HepG2 (cell line): Measurements from ENCODE around the gene DBNDD1. TPM values are rescaled to one million over a fixed set of nuclear protein-coding genes. Genes with fewer than 3 reads are reported as not detected.
"Not testable (repeated sequence)": the region's sequence is repeated elsewhere in the genome, so short reads cannot be mapped to it uniquely, and the experiment has no call there.

Experiments used
- CREB1 ChIP-seq, 2 experiments: fragments of 450-650 bp in 1 of 2; IDR thresholded peaks; 2 replicates each; pipeline ENCODE4 v1.6.1; 2016 to 2017; ENCODE audit warnings: control low read depth in 1 of 2, mild to moderate bottlenecking in 1 of 2, missing compliant biosample characterization in 1 of 2, missing genetic modification characterization in 1 of 2
- FOSL1 ChIP-seq: sonication (generic); formaldehyde crosslinking; IDR thresholded peaks from 2 replicates; pipeline ENCODE4 v1.9.0; 2021; ENCODE audit warnings: missing genetic modification reagents, borderline replicate concordance
- JUN ChIP-seq: sonication (generic); formaldehyde crosslinking; IDR thresholded peaks from 2 replicates; pipeline ENCODE4 v1.4.0; 2020; ENCODE audit warnings: mild to moderate bottlenecking, missing genetic modification reagents
- PHF8 ChIP-seq: sonication (generic); formaldehyde crosslinking; IDR thresholded peaks from 2 replicates; pipeline ENCODE4 v1.5.0; 2020; ENCODE audit warnings: missing genetic modification reagents
- POGZ ChIP-seq: sonication (generic); formaldehyde crosslinking; IDR thresholded peaks from 2 replicates; pipeline ENCODE4 v1.4.0; 2020; ENCODE audit warnings: mild to moderate bottlenecking, missing genetic modification reagents
- RFX5 ChIP-seq: IDR thresholded peaks from 2 replicates; pipeline ENCODE4 v1.6.1; 2011; ENCODE audit warnings: low read depth, low read length, improper control_type of control experiment
- ZNF350 ChIP-seq: sonication (generic); formaldehyde crosslinking; IDR thresholded peaks from 2 replicates; pipeline ENCODE4 v1.4.0; 2020; ENCODE audit warnings: mild to moderate bottlenecking, low read depth, missing genetic modification reagents, borderline replicate concordance
- ZNF460 ChIP-seq: sonication (generic); formaldehyde crosslinking; IDR thresholded peaks from 2 replicates; pipeline ENCODE4 v1.5.1; 2020; ENCODE audit warnings: missing genetic modification reagents, mild to moderate bottlenecking, borderline replicate concordance
- polyA plus RNA-seq, 8 experiments: library from polyadenylated mRNA; depleted of rRNA in 3 of 8; stranded (reverse) in 7 of 8; unstranded in 1 of 8; fragments of >200 nt; fragmentation: Illumina TruSeq in 4 of 8; extraction: Trizol in 4 of 8; gene quantifications; 2 replicates each; pipeline versions ENCODE4 v1.2.1 to v1.2.3, GENCODE V29; 2011 to 2016; ENCODE audit warnings: low read depth in 4 of 8, missing spikeins in 1 of 8, mixed read lengths in 1 of 8; ENCODE audit not compliant: insufficient read depth in 1 of 8
- total RNA-seq, 5 experiments: library from RNA; depleted of rRNA; stranded (reverse); fragments of >200 nt; fragmentation: Illumina TruSeq; extraction: Trizol; gene quantifications; 2 replicates each; pipeline ENCODE4 v1.2.3, GENCODE V29; 2016; ENCODE audit warnings: low read depth in 1 of 5
- TF ChIP-seq, protein P1 (sequence below): sonication (generic); formaldehyde crosslinking; IDR thresholded peaks from 2 replicates; pipeline ENCODE4 v1.9.0; 2022; ENCODE audit warnings: missing genetic modification reagents, mild to moderate bottlenecking, borderline replicate concordance
- TF ChIP-seq, protein P2 (sequence below): sonication (generic); formaldehyde crosslinking; IDR thresholded peaks from 2 replicates; pipeline ENCODE4 v1.4.0; 2020; ENCODE audit warnings: low read depth, mild to moderate bottlenecking, missing genetic modification reagents
- TF ChIP-seq, protein P3 (sequence below): sonication (generic); formaldehyde crosslinking; IDR thresholded peaks from 2 replicates; pipeline ENCODE4 v1.4.0; 2020; ENCODE audit warnings: missing genetic modification reagents
- TF ChIP-seq, protein P4 (sequence below): sonication (generic); formaldehyde crosslinking; IDR thresholded peaks from 2 replicates; pipeline ENCODE4 v1.9.0; 2021; ENCODE audit warnings: missing genetic modification reagents, mild to moderate bottlenecking, borderline replicate concordance
- TF ChIP-seq, protein P5 (sequence below): sonication (generic); formaldehyde crosslinking; IDR thresholded peaks from 2 replicates; pipeline ENCODE4 v1.5.0; 2020; ENCODE audit warnings: mild to moderate bottlenecking, missing genetic modification reagents
- TF ChIP-seq, protein P6 (sequence below): sonication (generic); formaldehyde crosslinking; IDR thresholded peaks from 2 replicates; pipeline ENCODE4 v1.5.1; 2020; ENCODE audit warnings: missing genetic modification reagents, mild to moderate bottlenecking, borderline replicate concordance
- TF ChIP-seq, protein P7 (sequence below): sonication (generic); formaldehyde crosslinking; IDR thresholded peaks from 2 replicates; pipeline ENCODE4 v1.5.0; 2020; ENCODE audit warnings: mild to moderate bottlenecking, missing genetic modification reagents

DBNDD1 gene
- total and polyA plus RNA-seq, 2 of the 13 experiments (the other 11 are each of a cell fraction or from before 2014, with no cell fraction given) = 17.0 to 40.4 TPM

DNA sequence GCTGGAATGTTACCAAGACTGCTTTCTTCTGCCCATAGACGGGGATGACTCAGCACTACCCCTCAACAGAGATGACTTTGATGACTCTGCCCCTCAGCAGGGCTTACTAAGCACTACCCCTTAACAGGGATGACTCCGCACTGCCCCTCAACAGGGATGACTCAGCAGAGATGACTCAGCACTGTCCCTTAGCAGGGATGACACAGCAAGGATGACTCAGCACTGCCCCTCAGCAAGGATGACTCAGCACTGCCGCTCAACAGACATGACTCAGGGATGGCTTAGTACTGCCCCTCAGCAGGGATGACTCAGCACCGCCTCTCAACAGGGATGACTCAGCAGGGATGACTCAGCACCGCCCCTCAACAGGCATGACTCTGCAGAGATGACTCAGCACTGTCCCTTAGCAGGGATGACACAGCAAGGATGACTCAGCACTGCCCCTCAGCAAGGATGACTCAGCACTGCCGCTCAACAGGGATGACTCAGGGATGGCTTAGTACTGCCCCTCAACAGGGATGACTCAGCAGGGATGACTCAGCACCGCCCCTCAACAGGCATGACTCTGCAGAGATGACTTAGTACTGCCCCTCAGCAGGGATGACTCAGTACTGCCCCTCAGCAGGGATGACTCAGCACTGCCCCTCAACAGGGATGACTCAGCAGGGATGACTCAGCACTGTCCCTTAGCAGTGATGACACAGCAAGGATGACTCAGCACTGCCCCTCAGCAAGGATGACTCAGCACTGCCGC lies 24.4 kb downstream of the DBNDD1 start (continued):
- TF ChIP-seq, protein P1, sequence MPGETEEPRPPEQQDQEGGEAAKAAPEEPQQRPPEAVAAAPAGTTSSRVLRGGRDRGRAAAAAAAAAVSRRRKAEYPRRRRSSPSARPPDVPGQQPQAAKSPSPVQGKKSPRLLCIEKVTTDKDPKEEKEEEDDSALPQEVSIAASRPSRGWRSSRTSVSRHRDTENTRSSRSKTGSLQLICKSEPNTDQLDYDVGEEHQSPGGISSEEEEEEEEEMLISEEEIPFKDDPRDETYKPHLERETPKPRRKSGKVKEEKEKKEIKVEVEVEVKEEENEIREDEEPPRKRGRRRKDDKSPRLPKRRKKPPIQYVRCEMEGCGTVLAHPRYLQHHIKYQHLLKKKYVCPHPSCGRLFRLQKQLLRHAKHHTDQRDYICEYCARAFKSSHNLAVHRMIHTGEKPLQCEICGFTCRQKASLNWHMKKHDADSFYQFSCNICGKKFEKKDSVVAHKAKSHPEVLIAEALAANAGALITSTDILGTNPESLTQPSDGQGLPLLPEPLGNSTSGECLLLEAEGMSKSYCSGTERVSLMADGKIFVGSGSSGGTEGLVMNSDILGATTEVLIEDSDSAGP (CRISPR knock-in tag) = peak; percentile 76
- TF ChIP-seq ZNF350 (peak; percentile 77), ZNF460 (peak; percentile 43; the same call in 1 of the 2 replicates), RFX5 (peak; percentile 63; the same call in 1 of the 2 replicates), CREB1 (IDR thresholded peaks at IDR 0.05) (peak; percentile 78), JUN (CRISPR knock-in tag) (peak; percentile 71; the same call in 1 of the 2 replicates), FOSL1 (CRISPR knock-in tag) (peak; percentile 30; the same call in 1 of the 2 replicates), POGZ (CRISPR knock-in tag) (peak; percentile 11), PHF8 (CRISPR knock-in tag) (0 out of 2 replicates have a peak, but pooled peaks have one; percentile 14)
- TF ChIP-seq, protein P2, sequence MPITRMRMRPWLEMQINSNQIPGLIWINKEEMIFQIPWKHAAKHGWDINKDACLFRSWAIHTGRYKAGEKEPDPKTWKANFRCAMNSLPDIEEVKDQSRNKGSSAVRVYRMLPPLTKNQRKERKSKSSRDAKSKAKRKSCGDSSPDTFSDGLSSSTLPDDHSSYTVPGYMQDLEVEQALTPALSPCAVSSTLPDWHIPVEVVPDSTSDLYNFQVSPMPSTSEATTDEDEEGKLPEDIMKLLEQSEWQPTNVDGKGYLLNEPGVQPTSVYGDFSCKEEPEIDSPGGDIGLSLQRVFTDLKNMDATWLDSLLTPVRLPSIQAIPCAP (CRISPR knock-in tag) = 0 out of 2 replicates have a peak, but pooled peaks have one; percentile 17
- TF ChIP-seq, protein P3, sequence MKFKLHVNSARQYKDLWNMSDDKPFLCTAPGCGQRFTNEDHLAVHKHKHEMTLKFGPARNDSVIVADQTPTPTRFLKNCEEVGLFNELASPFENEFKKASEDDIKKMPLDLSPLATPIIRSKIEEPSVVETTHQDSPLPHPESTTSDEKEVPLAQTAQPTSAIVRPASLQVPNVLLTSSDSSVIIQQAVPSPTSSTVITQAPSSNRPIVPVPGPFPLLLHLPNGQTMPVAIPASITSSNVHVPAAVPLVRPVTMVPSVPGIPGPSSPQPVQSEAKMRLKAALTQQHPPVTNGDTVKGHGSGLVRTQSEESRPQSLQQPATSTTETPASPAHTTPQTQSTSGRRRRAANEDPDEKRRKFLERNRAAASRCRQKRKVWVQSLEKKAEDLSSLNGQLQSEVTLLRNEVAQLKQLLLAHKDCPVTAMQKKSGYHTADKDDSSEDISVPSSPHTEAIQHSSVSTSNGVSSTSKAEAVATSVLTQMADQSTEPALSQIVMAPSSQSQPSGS (CRISPR knock-in tag) = 0 out of 2 replicates have a peak, but pooled peaks have one; percentile 17
- TF ChIP-seq CREB1 (CRISPR knock-in tag; IDR thresholded peaks at IDR 0.05) = not testable (repeated sequence)
- TF ChIP-seq, protein P4, sequence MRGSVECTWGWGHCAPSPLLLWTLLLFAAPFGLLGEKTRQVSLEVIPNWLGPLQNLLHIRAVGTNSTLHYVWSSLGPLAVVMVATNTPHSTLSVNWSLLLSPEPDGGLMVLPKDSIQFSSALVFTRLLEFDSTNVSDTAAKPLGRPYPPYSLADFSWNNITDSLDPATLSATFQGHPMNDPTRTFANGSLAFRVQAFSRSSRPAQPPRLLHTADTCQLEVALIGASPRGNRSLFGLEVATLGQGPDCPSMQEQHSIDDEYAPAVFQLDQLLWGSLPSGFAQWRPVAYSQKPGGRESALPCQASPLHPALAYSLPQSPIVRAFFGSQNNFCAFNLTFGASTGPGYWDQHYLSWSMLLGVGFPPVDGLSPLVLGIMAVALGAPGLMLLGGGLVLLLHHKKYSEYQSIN (CRISPR knock-in tag) = peak; percentile 79; the same call in 1 of the 2 replicates
- TF ChIP-seq, protein P5, sequence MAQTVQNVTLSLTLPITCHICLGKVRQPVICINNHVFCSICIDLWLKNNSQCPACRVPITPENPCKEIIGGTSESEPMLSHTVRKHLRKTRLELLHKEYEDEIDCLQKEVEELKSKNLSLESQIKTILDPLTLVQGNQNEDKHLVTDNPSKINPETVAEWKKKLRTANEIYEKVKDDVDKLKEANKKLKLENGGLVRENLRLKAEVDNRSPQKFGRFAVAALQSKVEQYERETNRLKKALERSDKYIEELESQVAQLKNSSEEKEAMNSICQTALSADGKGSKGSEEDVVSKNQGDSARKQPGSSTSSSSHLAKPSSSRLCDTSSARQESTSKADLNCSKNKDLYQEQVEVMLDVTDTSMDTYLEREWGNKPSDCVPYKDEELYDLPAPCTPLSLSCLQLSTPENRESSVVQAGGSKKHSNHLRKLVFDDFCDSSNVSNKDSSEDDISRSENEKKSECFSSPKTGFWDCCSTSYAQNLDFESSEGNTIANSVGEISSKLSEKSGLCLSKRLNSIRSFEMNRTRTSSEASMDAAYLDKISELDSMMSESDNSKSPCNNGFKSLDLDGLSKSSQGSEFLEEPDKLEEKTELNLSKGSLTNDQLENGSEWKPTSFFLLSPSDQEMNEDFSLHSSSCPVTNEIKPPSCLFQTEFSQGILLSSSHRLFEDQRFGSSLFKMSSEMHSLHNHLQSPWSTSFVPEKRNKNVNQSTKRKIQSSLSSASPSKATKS = peak; percentile 52; the same call in 1 of the 2 replicates
- TF ChIP-seq, protein P6, sequence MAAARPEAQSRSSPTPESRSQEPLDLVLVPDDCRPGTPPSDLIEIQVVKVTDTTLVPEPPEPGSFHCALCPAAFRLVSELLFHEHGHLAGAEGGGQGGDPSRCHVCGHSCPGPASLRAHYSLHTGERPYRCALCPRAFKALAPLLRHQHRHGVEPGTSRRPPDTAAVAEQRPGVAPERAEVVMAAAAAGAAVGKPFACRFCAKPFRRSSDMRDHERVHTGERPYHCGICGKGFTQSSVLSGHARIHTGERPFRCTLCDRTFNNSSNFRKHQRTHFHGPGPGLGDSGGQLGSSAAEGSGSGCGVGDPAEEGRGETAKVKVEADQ = 0 out of 2 replicates have a peak, but pooled peaks have one; percentile 36
- TF ChIP-seq, protein P7, sequence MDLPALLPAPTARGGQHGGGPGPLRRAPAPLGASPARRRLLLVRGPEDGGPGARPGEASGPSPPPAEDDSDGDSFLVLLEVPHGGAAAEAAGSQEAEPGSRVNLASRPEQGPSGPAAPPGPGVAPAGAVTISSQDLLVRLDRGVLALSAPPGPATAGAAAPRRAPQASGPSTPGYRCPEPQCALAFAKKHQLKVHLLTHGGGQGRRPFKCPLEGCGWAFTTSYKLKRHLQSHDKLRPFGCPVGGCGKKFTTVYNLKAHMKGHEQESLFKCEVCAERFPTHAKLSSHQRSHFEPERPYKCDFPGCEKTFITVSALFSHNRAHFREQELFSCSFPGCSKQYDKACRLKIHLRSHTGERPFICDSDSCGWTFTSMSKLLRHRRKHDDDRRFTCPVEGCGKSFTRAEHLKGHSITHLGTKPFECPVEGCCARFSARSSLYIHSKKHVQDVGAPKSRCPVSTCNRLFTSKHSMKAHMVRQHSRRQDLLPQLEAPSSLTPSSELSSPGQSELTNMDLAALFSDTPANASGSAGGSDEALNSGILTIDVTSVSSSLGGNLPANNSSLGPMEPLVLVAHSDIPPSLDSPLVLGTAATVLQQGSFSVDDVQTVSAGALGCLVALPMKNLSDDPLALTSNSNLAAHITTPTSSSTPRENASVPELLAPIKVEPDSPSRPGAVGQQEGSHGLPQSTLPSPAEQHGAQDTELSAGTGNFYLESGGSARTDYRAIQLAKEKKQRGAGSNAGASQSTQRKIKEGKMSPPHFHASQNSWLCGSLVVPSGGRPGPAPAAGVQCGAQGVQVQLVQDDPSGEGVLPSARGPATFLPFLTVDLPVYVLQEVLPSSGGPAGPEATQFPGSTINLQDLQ (CRISPR knock-in tag) = peak; percentile 66; the same call in 1 of the 2 replicates
